GM10266 (cell line): ENCODE measurements around the gene NRG4.

ENCODE experiments used
- DNase-seq: peaks from one replicate; pipeline ENCODE4 v3.0.0; 2012; ENCODE audit errors: extremely low spot score
- TF ChIP-seq, protein P1 (sequence below): IDR thresholded peaks from 2 replicates; pipeline ENCODE4 v1.5.1; 2012; ENCODE audit warnings: mild to moderate bottlenecking, low read depth; ENCODE audit not compliant: control insufficient read depth, insufficient read depth; ENCODE audit errors: missing control alignments

The NRG4 gene

DNA sequence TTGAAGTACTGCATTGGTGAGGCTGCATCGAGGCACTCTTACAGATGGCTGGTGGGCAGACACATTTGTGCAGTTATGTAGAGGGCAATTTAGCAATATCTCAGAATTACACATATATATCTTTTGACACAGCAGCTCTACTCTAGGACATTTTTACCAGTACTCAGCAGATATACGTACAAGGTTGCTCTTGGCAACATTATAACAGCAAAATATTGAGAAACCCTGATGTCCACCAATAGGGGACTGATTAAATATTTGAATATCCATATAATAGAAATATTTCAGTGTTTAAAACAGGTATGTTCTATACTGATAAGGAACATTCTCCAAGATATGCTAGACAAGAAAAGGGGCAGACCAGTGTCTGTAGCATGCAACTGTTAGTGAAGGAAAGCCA, 116.5 kb downstream of the NRG4 start:
- DNase-seq: no peak
- TF ChIP-seq, protein P1, sequence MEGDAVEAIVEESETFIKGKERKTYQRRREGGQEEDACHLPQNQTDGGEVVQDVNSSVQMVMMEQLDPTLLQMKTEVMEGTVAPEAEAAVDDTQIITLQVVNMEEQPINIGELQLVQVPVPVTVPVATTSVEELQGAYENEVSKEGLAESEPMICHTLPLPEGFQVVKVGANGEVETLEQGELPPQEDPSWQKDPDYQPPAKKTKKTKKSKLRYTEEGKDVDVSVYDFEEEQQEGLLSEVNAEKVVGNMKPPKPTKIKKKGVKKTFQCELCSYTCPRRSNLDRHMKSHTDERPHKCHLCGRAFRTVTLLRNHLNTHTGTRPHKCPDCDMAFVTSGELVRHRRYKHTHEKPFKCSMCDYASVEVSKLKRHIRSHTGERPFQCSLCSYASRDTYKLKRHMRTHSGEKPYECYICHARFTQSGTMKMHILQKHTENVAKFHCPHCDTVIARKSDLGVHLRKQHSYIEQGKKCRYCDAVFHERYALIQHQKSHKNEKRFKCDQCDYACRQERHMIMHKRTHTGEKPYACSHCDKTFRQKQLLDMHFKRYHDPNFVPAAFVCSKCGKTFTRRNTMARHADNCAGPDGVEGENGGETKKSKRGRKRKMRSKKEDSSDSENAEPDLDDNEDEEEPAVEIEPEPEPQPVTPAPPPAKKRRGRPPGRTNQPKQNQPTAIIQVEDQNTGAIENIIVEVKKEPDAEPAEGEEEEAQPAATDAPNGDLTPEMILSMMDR: no peak

DNA sequence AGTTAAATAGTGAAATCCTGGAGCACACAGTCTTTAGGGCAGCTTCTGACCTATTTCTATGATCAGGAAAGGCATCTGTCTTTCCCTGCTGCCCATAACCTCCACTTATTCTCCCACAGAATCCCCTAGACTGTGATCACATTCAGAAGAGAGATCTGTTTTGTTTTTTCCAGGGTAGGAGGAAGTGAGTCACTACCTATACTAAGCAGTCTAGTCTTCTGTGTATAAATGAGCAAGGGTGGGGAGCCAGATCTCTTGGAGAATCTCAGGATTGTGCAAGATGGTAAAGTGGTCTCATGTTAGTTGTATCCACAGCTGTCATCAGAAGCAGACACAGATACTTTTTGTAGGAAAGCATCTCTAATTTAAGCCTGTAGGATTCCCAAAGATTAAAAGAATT, 120.3 kb downstream of the NRG4 start:
- no peak for DNase-seq
- TF ChIP-seq, protein P1: no peak
